ENCODE data around the gene TMCC1. TPM values are rescaled to one million over a fixed set of nuclear protein-coding genes. Genes with fewer than 3 reads are reported as not detected.

Gene TMCC1
- total RNA-seq, 1 donor from 2014 or later: 33.4 TPM

GRCh38 chr3:129599073-129599472 is 294.4 kb downstream of the TMCC1 start:
- H3K4me3 ChIP-seq: no peak overlapping the region
- H3K36me3 ChIP-seq: no peaks in the 10 kb centered on the region
- H3K27me3 ChIP-seq (ENCODE audit: low read depth): no peaks in the 10 kb centered on the region
- H3K4me1 ChIP-seq: peaks cover 100% of the 10 kb centered on the region
- H3K9me3 ChIP-seq: no peaks in the 10 kb centered on the region
- intact Hi-C loops (cut with DNase I): no loop called here
- no peak for ATAC-seq
- no peak for DNase-seq
- peak overlapping the region; percentile 89 for H3K27ac ChIP-seq
- TF ChIP-seq CTCF (IDR thresholded peaks at IDR 0.05): no peak

- no peaks in the 10 kb centered on the region for H3K36me3 ChIP-seq
- intact Hi-C loops (cut with DNase I): no loop called here
- no peak overlapping the region for H3K4me3 ChIP-seq
Measured at GRCh38 chr3:129598484-129598883, 295.0 kb downstream of the TMCC1 start.

DNA sequence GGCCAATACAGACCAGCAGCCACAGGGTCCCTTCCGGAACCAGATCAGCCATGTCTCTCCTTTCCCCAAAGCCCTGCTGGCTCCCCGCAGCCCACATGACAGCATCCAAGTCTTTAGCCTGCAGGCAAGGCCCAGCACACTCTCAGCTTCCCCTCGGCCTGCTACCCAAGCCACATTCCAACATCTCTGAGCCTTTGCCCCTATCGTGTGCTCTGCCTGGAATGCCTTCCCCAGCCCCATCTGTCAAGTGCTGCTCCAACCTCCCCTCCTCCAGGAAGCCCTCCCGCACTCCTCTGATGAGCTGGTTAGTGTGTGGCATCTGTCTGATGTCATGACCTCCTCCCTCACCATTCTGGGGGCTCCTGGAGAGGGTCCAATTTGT is 295.5 kb downstream of the TMCC1 start:
- ATAC-seq (no peak), DNase-seq (no peak)
- peak overlapping the region; percentile 89 for H3K27ac ChIP-seq
- no peaks in the 10 kb centered on the region for H3K9me3 ChIP-seq
- no peak for TF ChIP-seq CTCF (IDR thresholded peaks at IDR 0.05)
- H3K36me3 ChIP-seq: no peaks in the 10 kb centered on the region
- H3K4me1 ChIP-seq: peaks cover 100% of the 10 kb centered on the region
- intact Hi-C loops (cut with DNase I): no loop called here
- no peaks in the 10 kb centered on the region for H3K27me3 ChIP-seq (ENCODE audit: low read depth)
- peak overlapping the region; percentile 34 for H3K4me3 ChIP-seq

More at GRCh38 chr3:129598484-129598883, 295.0 kb downstream of the TMCC1 start:
- no peak for ATAC-seq
- no peak for DNase-seq
- Histone ChIP-seq H3K4me1 (peaks cover 100% of the 10 kb centered on the region), H3K9me3 (no peaks in the 10 kb centered on the region), H3K27ac (peak overlapping the region; percentile 89), H3K27me3 (ENCODE audit: low read depth) (no peaks in the 10 kb centered on the region)
- TF ChIP-seq CTCF (IDR thresholded peaks at IDR 0.05): no peak

Other genes starting within 250 kb of the TMCC1 start
- gene TRH, start 81.0 kb upstream of the TMCC1 start, total RNA-seq: not detected
- 1.5 TPM for gene ALG1L2, start 188.1 kb upstream of the TMCC1 start, total RNA-seq

Measured in lower lobe of right lung (tissue), 2 donors.